HepG2 (cell line): ENCODE data around the gene ABTB2. TPM values are rescaled to one million over a fixed set of nuclear protein-coding genes. Genes with fewer than 3 reads are reported as not detected.

Experiments used
- ATAC-seq: fragments of 200-7000 bp; cut with Tn5 transposase; 3 replicates; pipeline ENCODE4 v1.9.1; 2020; ENCODE audit warnings: mild to moderate bottlenecking, moderate library complexity
- BruUV-seq: library from RNA; stranded (reverse); fragments of 400-500 nt; replicated peaks from 2 replicates; lab custom pipeline; 2021; lab: Mats Ljungman, UMichigan
- CTCF ChIA-PET: fragments of 300-600 bp; formaldehyde crosslinking; extraction: SDS; loops from one replicate; lab custom pipeline; 2021; ENCODE audit warnings: low total read pairs, inconsistent platforms, low intra/inter-chr PET ratio; lab: Yijun Ruan, JAX
- POLR2A ChIA-PET: fragments of 350-600 bp; sonication (Branson Sonifier 250); formaldehyde crosslinking; loops from one replicate; lab custom pipeline; 2020; ENCODE audit warnings: antibody characterized with exemption, inconsistent platforms; lab: Yijun Ruan, JAX
- DNase-seq: peaks from one replicate; pipeline ENCODE4 v3.0.0-alpha.2; 2015; ENCODE audit warnings: low spot score
- FAIRE-seq: peaks from 3 replicates; lab custom pipeline; 2011; peaks lifted over from hg19 to GRCh38; lab: Jason Lieb, UNC
- H2AFZ ChIP-seq: one replicate; pipeline ENCODE4 v1.6.1; 2011; ENCODE audit warnings: low read length, inconsistent platforms
- H3K27ac ChIP-seq: fragments of 300-600 bp; 3 replicates; pipeline ENCODE4 v1.8.0; 2011; ENCODE audit warnings: mixed run types, mild to moderate bottlenecking, mixed read lengths, low read length, inconsistent platforms; ENCODE audit not compliant: insufficient read depth; ENCODE audit errors: extremely low read length
- H3K27me3 ChIP-seq, 2 experiments: fragments of 200-600 bp in 1 of 2; 2 replicates in 1 of 2; 3 replicates in 1 of 2; pipeline versions ENCODE4 v1.6.0 to v1.8.0; 2011; ENCODE audit warnings: low read length in 2 of 2, mild to moderate bottlenecking in 2 of 2, moderate library complexity in 2 of 2, inconsistent platforms in 1 of 2; ENCODE audit not compliant: insufficient read depth in 2 of 2, control insufficient read depth in 1 of 2
- H3K36me3 ChIP-seq, 2 experiments: fragments of 200-600 bp in 1 of 2; replicated peaks in 1 of 2; 2 replicates in 1 of 2; 3 replicates in 1 of 2; pipeline versions ENCODE4 v1.5.1 to v1.8.0; 2011; ENCODE audit warnings: low read length in 2 of 2, inconsistent platforms in 1 of 2; ENCODE audit not compliant: insufficient read depth in 2 of 2, control insufficient read depth in 1 of 2
- H3K4me1 ChIP-seq: 2 replicates; pipeline ENCODE4 v1.5.1; 2012; ENCODE audit warnings: low read length, inconsistent platforms; ENCODE audit not compliant: insufficient read depth
- H3K4me2 ChIP-seq: 2 replicates; pipeline ENCODE4 v1.6.0; 2011; ENCODE audit warnings: low read depth, low read length, inconsistent platforms
- H3K4me3 ChIP-seq, 3 experiments: fragments of 200-600 bp in 1 of 3; sonication (generic), shearing (Covaris generic) in 1 of 3; replicated peaks in 1 of 3; 2 replicates each; pipeline ENCODE4 v1.5.1; 2011 to 2016; ENCODE audit warnings: low read length in 3 of 3, inconsistent platforms in 2 of 3, low read depth in 2 of 3, mild to moderate bottlenecking in 2 of 3, control low read depth in 1 of 3, mixed read lengths in 1 of 3; ENCODE audit not compliant: insufficient read depth in 1 of 3
- H3K79me2 ChIP-seq: one replicate; pipeline ENCODE4 v1.6.1; 2011; ENCODE audit warnings: low read length, inconsistent platforms; ENCODE audit not compliant: insufficient read depth
- H3K9ac ChIP-seq: 2 replicates; pipeline ENCODE4 v1.6.0; 2011; ENCODE audit warnings: mild to moderate bottlenecking, low read depth, low read length, inconsistent platforms; ENCODE audit not compliant: insufficient read depth
- H3K9me3 ChIP-seq: 2 replicates; pipeline ENCODE4 v1.5.1; 2012; ENCODE audit warnings: mild to moderate bottlenecking, low read length
- H4K20me1 ChIP-seq: 2 replicates; pipeline ENCODE4 v1.6.0; 2011; ENCODE audit warnings: inconsistent platforms, mild to moderate bottlenecking, low read length, moderate library complexity; ENCODE audit not compliant: insufficient read depth
- ARID2 ChIP-seq: sonication (generic); formaldehyde crosslinking; IDR thresholded peaks from 2 replicates; pipeline ENCODE4 v1.8.1; 2022; ENCODE audit warnings: mild to moderate bottlenecking, missing genetic modification reagents, borderline replicate concordance
- ATAD3A ChIP-seq: sonication (generic); formaldehyde crosslinking; IDR thresholded peaks from 2 replicates; pipeline ENCODE4 v1.4.0; 2020; ENCODE audit warnings: missing genetic modification reagents
- HHEX ChIP-seq: IDR thresholded peaks from 2 replicates; pipeline ENCODE4 v1.6.1; 2016; ENCODE audit warnings: control low read depth
- KDM1A ChIP-seq: IDR thresholded peaks from 2 replicates; pipeline ENCODE4 v1.6.1; 2016; ENCODE audit warnings: missing compliant biosample characterization
- KDM2A ChIP-seq: sonication (generic); formaldehyde crosslinking; IDR thresholded peaks from 2 replicates; pipeline ENCODE4 v1.4.0; 2020; ENCODE audit warnings: low read depth, missing genetic modification reagents, borderline replicate concordance
- MBD4 ChIP-seq: IDR thresholded peaks from 2 replicates; pipeline ENCODE4 v1.6.1; 2012; ENCODE audit warnings: low read length, inconsistent platforms, borderline replicate concordance
- MYC ChIP-seq: sonication (generic); formaldehyde crosslinking; IDR thresholded peaks from 2 replicates; pipeline ENCODE4 v1.9.0; 2021; ENCODE audit warnings: missing genetic modification reagents, borderline replicate concordance
- SMARCC2 ChIP-seq: fragments of 450-650 bp; IDR thresholded peaks from 2 replicates; pipeline ENCODE4 v1.6.1; 2017; ENCODE audit warnings: antibody characterized with exemption, mild to moderate bottlenecking
- SRSF4 ChIP-seq: fragments of 200-400 bp; formaldehyde crosslinking; IDR thresholded peaks from one replicate; pipeline ENCODE4 v1.6.1; 2018; ENCODE audit warnings: mild to moderate bottlenecking, low read depth, low read length, moderate library complexity; ENCODE audit not compliant: poor library complexity, severe bottlenecking
- ZC3H4 ChIP-seq: sonication (generic); formaldehyde crosslinking; IDR thresholded peaks from 2 replicates; pipeline ENCODE4 v1.4.0; 2020; ENCODE audit warnings: missing genetic modification reagents, borderline replicate concordance
- ZNF510 ChIP-seq: sonication (generic); formaldehyde crosslinking; IDR thresholded peaks from 2 replicates; pipeline ENCODE4 v1.4.0; 2020; ENCODE audit warnings: low read depth, mild to moderate bottlenecking, missing genetic modification reagents
- WGBS: methylation state at CpG from one replicate; pipeline ENCODE4 v1.1.6; 2017; ENCODE audit warnings: low lambda C conversion rate; 5-methylcytosine and 5-hydroxymethylcytosine counted together
- in situ Hi-C: cut with HindIII; loops from 2 replicates; pipeline ENCODE4 v1.10.0; 2017; ENCODE audit warnings: low pct_unique_long_range_greater_than_20kb; ENCODE audit not compliant: extremely low pct_ligation_motif_present
- intact Hi-C: fragments of 100-400 bp; cut with micrococcal nuclease; formaldehyde crosslinking; loops from one replicate; pipeline ENCODE4 v1.10.0; 2022; ENCODE audit not compliant: unreplicated experiment
- polyA plus RNA-seq, 8 experiments: library from polyadenylated mRNA; depleted of rRNA in 3 of 8; stranded (reverse) in 7 of 8; unstranded in 1 of 8; fragments of >200 nt; fragmentation: Illumina TruSeq in 4 of 8; extraction: Trizol in 4 of 8; gene quantifications; 2 replicates each; pipeline versions ENCODE4 v1.2.1 to v1.2.3, GENCODE V29; 2011 to 2016; ENCODE audit warnings: low read depth in 4 of 8, missing spikeins in 1 of 8, mixed read lengths in 1 of 8; ENCODE audit not compliant: insufficient read depth in 1 of 8
- total RNA-seq, 5 experiments: library from RNA; depleted of rRNA; stranded (reverse); fragments of >200 nt; fragmentation: Illumina TruSeq; extraction: Trizol; gene quantifications; 2 replicates each; pipeline ENCODE4 v1.2.3, GENCODE V29; 2016; ENCODE audit warnings: low read depth in 1 of 5
- TF ChIP-seq, protein P1 (sequence below): sonication (generic); formaldehyde crosslinking; IDR thresholded peaks from 2 replicates; pipeline ENCODE4 v1.9.0; 2021; ENCODE audit warnings: missing genetic modification reagents, borderline replicate concordance
- TF ChIP-seq, protein P2 (sequence below): sonication (generic); IDR thresholded peaks from 2 replicates; pipeline ENCODE4 v1.6.1; 2016; ENCODE audit warnings: low read depth, borderline replicate concordance

ABTB2 gene
- total and polyA plus RNA-seq, 2 of the 13 experiments (the other 11 are each of a cell fraction or from before 2014, with no cell fraction given): 5.1 to 15.4 TPM

DNA sequence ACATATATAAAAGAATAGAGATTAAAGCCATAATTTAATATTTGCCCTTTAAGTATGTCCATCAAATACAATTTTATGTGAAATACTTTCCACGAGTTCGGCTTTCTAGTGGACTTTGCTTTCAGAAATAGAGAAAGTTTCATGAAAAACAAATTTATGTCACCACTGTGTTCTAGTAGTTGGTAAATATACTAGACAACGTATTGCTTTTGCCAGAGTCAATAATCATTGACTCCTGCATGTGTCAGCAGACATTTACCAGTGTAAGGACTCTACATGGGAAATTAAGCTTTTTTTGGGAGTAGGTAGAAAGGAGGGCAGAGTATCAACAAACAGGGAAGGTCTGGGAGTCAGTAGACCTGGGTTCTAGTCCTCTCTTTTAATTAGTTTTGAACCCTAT is 48.6 kb upstream of the ABTB2 start:
- TF ChIP-seq MYC (CRISPR knock-in tag): no peak
- no peak for TF ChIP-seq ZC3H4 (CRISPR knock-in tag)
- no peak for TF ChIP-seq KDM1A
- TF ChIP-seq MBD4: no peak
- TF ChIP-seq KDM2A (CRISPR knock-in tag): no peak
- no peak for TF ChIP-seq ARID2
- TF ChIP-seq, protein P1, sequence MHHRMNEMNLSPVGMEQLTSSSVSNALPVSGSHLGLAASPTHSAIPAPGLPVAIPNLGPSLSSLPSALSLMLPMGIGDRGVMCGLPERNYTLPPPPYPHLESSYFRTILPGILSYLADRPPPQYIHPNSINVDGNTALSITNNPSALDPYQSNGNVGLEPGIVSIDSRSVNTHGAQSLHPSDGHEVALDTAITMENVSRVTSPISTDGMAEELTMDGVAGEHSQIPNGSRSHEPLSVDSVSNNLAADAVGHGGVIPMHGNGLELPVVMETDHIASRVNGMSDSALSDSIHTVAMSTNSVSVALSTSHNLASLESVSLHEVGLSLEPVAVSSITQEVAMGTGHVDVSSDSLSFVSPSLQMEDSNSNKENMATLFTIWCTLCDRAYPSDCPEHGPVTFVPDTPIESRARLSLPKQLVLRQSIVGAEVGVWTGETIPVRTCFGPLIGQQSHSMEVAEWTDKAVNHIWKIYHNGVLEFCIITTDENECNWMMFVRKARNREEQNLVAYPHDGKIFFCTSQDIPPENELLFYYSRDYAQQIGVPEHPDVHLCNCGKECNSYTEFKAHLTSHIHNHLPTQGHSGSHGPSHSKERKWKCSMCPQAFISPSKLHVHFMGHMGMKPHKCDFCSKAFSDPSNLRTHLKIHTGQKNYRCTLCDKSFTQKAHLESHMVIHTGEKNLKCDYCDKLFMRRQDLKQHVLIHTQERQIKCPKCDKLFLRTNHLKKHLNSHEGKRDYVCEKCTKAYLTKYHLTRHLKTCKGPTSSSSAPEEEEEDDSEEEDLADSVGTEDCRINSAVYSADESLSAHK (CRISPR knock-in tag): no peak
- no peak for TF ChIP-seq HHEX (CRISPR knock-in tag)
- TF ChIP-seq SRSF4: no peak
- no peak for TF ChIP-seq ATAD3A (CRISPR knock-in tag)
- TF ChIP-seq SMARCC2: no peak
- no peak for TF ChIP-seq ZNF510 (CRISPR knock-in tag)
- TF ChIP-seq, protein P2, sequence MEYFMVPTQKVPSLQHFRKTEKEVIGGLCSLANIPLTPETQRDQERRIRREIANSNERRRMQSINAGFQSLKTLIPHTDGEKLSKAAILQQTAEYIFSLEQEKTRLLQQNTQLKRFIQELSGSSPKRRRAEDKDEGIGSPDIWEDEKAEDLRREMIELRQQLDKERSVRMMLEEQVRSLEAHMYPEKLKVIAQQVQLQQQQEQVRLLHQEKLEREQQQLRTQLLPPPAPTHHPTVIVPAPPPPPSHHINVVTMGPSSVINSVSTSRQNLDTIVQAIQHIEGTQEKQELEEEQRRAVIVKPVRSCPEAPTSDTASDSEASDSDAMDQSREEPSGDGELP: no peak
- Histone ChIP-seq H3K9me3 (no peaks in the 10 kb centered on the region), H2AFZ (no peak overlapping the region), H3K27ac (no peak overlapping the region), H3K36me3 (no peaks in the 10 kb centered on the region), H3K4me3 (no peak overlapping the region), H3K4me1 (peaks cover 54% of the 10 kb centered on the region), H3K27me3 (no peaks in the 10 kb centered on the region), H3K9ac (no peak overlapping the region), H3K4me2 (no peak overlapping the region), H3K79me2 (no peaks in the 10 kb centered on the region), H4K20me1 (no peaks in the 10 kb centered on the region)
- 26% methylated on average over 3 of the region's 3 CpGs for WGBS
- no peak for DNase-seq
- CTCF ChIA-PET: no interaction called here
- POLR2A ChIA-PET: no interaction called here
- no TSS peak for BruUV-seq
- FAIRE-seq: no peak
- no peak for ATAC-seq
- in situ Hi-C loops (no loop called here), intact Hi-C loops (no loop called here)
